A549 (cell line): Measurements from ENCODE around the gene MYB. TPM values are rescaled to one million over a fixed set of nuclear protein-coding genes. Genes with fewer than 3 reads are reported as not detected.

Experiments used
- ATAC-seq, 2 experiments: fragments of 200-7000 bp in 1 of 2; fragments of >200 bp in 1 of 2; cut with Nextera tagmentation in 1 of 2; cut with Tn5 transposase in 1 of 2; 3 replicates each; pipeline versions ENCODE4 v1.8.0 to v1.9.1; 2018 to 2020; ENCODE audit warnings: mild to moderate bottlenecking in 1 of 2, moderate library complexity in 1 of 2
- CTCF ChIA-PET: fragments of 300-600 bp; sonication (Branson Sonifier 250); formaldehyde crosslinking; extraction: SDS; loops from one replicate; lab custom pipeline; 2021; ENCODE audit warnings: antibody characterized with exemption, inconsistent platforms; lab: Yijun Ruan, JAX
- POLR2A ChIA-PET: fragments of 350-600 bp; formaldehyde crosslinking; extraction: SDS; loops from one replicate; lab custom pipeline; 2021; ENCODE audit warnings: antibody characterized with exemption, inconsistent platforms; lab: Yijun Ruan, JAX
- DNase-seq, 2 experiments: peaks; one replicate each; pipeline versions ENCODE4 v3.0.0 to v3.0.0-alpha.2; 2011 to 2016; ENCODE audit warnings: low read depth in 1 of 2, low spot score in 1 of 2
- FAIRE-seq: peaks from 2 replicates; lab custom pipeline; 2011; peaks lifted over from hg19 to GRCh38; lab: Jason Lieb, UNC
- H3K27ac ChIP-seq, 2 experiments: fragments of >200 bp; sonication (Bioruptor Twin); formaldehyde crosslinking; 3 replicates each; pipeline ENCODE4 v1.5.1; 2016 to 2017
- H3K4me1 ChIP-seq: fragments of >200 bp; sonication (Bioruptor Twin); formaldehyde crosslinking; 3 replicates; pipeline ENCODE4 v1.6.1; 2016
- H3K4me2 ChIP-seq: fragments of >200 bp; sonication (Bioruptor Twin); formaldehyde crosslinking; 3 replicates; pipeline ENCODE4 v1.6.1; 2016
- H3K4me3 ChIP-seq: fragments of >200 bp; sonication (Bioruptor Twin); formaldehyde crosslinking; 3 replicates; pipeline ENCODE4 v1.5.1; 2016
- H3K9me3 ChIP-seq: fragments of >200 bp; sonication (Bioruptor Twin); formaldehyde crosslinking; 3 replicates; pipeline ENCODE4 v1.6.1; 2016
- GATA3 ChIP-seq: IDR thresholded peaks from 2 replicates; pipeline ENCODE4 v1.6.1; 2012; ENCODE audit warnings: borderline replicate concordance
- HDAC2 ChIP-seq: fragments of 200-600 bp; sonication (generic); IDR thresholded peaks from 2 replicates; pipeline ENCODE4 v1.6.1; 2016
- KDM1A ChIP-seq: fragments of 200-600 bp; sonication (generic); IDR thresholded peaks from 2 replicates; pipeline ENCODE4 v1.6.1; 2016; ENCODE audit warnings: low read depth, mild to moderate bottlenecking
- NFE2L2 ChIP-seq: fragments of 150-350 bp; conservative IDR thresholded peaks from 2 replicates; pipeline ENCODE4 v1.6.1; 2014; ENCODE audit warnings: low read length
- RAD21 ChIP-seq, 2 experiments: fragments of >200 bp in 1 of 2; sonication (Bioruptor Twin) in 1 of 2; formaldehyde crosslinking in 1 of 2; IDR thresholded peaks in 1 of 2; conservative IDR thresholded peaks in 1 of 2; 2 replicates in 1 of 2; 3 replicates in 1 of 2; pipeline ENCODE4 v1.6.1; 2012 to 2018; ENCODE audit warnings: inconsistent platforms in 1 of 2
- RARB ChIP-seq: fragments of 250-450 bp; sonication (Bioruptor Pico); IDR thresholded peaks from 2 replicates; pipeline ENCODE4 v1.8.0; 2021; ENCODE audit warnings: mild to moderate bottlenecking, moderate library complexity
- RFX5 ChIP-seq: fragments of 450-650 bp; IDR thresholded peaks from 2 replicates; pipeline ENCODE4 v1.7.1; 2014; ENCODE audit warnings: antibody characterized with exemption, mild to moderate bottlenecking, moderate library complexity
- SMC3 ChIP-seq: fragments of >200 bp; sonication (Bioruptor Twin); formaldehyde crosslinking; IDR thresholded peaks from 3 replicates; pipeline ENCODE4 v1.6.1; 2018; ENCODE audit warnings: inconsistent platforms
- TFCP2L1 ChIP-seq: fragments of 250-450 bp; sonication (Bioruptor Pico); IDR thresholded peaks from 2 replicates; pipeline ENCODE4 v1.5.0; 2021; ENCODE audit warnings: mild to moderate bottlenecking
- USF2 ChIP-seq: fragments of 450-650 bp; IDR thresholded peaks from 2 replicates; pipeline ENCODE4 v1.6.1; 2014; ENCODE audit warnings: antibody characterized with exemption
- ZNF302 ChIP-seq: fragments of 250-450 bp; sonication (Bioruptor Pico); IDR thresholded peaks from 2 replicates; pipeline ENCODE4 v1.9.0; 2021; ENCODE audit warnings: inconsistent platforms, mild to moderate bottlenecking, moderate library complexity
- WGBS: methylation state at CpG from one replicate; pipeline ENCODE4 v1.1.6; 2017; ENCODE audit errors: missing lambda C conversion rate; 5-methylcytosine and 5-hydroxymethylcytosine counted together
- polyA plus RNA-seq, 4 experiments: library from polyadenylated mRNA; depleted of rRNA in 3 of 4; stranded (reverse); fragments of >200 nt; fragmentation: RNase III in 1 of 4; extraction: RNeasy Plus Mini Kit Qiagen cat#74134 plus additional on column Dnase treatment in 1 of 4; gene quantifications; 2 replicates in 3 of 4; 3 replicates in 1 of 4; pipeline ENCODE4 v1.2.3, GENCODE V29; 2011 to 2017
- TF ChIP-seq, protein P1 (sequence below): fragments of >200 bp; sonication (Bioruptor Twin); formaldehyde crosslinking; IDR thresholded peaks from 3 replicates; pipeline ENCODE4 v1.5.1; 2016
- TF ChIP-seq, protein P2 (sequence below): IDR thresholded peaks from 2 replicates; pipeline ENCODE4 v1.6.1; 2012; ENCODE audit warnings: low read depth, borderline replicate concordance

MYB gene
- polyA plus RNA-seq, 2 of the 4 experiments (the other 2 are of a cell fraction): 0.22 to 0.27 TPM

- ATAC-seq (peak in 1 of 2 experiments; percentile 31; a peak in 3 of 6 replicates), DNase-seq (no peak), FAIRE-seq (no peak)
- ChIA-PET CTCF (interaction anchor here (1.0 to 1.7 kb wide), 4 partner anchors 14 to 241 kb away, joined by 3 to 5 read pairs (median 4); no protein-coding TSS in a partner anchor), POLR2A (interaction anchor here (0.6 kb wide), 1 partner anchor 27 kb away, joined by 3 read pairs; no protein-coding TSS in a partner anchor)
- TF ChIP-seq HDAC2 (no peak), KDM1A (no peak), RARB (CRISPR knock-in tag) (no peak), SMC3 (no peak), USF2 (no peak)
- Histone ChIP-seq H3K4me2 (peak overlapping the region; percentile 100), H3K4me1 (no peaks in the 10 kb centered on the region), H3K9me3 (no peaks in the 10 kb centered on the region), H3K4me3 (peak overlapping the region; percentile 94), H3K27ac (peak overlapping the region in 1 of 2 experiments; percentile 60; a peak in 2 of 6 replicates)
- WGBS: 21% methylated on average over 16 of the region's 32 CpGs
Measured at GRCh38 chr6:135183002-135183531, 2.0 kb downstream of the MYB start.

DNA sequence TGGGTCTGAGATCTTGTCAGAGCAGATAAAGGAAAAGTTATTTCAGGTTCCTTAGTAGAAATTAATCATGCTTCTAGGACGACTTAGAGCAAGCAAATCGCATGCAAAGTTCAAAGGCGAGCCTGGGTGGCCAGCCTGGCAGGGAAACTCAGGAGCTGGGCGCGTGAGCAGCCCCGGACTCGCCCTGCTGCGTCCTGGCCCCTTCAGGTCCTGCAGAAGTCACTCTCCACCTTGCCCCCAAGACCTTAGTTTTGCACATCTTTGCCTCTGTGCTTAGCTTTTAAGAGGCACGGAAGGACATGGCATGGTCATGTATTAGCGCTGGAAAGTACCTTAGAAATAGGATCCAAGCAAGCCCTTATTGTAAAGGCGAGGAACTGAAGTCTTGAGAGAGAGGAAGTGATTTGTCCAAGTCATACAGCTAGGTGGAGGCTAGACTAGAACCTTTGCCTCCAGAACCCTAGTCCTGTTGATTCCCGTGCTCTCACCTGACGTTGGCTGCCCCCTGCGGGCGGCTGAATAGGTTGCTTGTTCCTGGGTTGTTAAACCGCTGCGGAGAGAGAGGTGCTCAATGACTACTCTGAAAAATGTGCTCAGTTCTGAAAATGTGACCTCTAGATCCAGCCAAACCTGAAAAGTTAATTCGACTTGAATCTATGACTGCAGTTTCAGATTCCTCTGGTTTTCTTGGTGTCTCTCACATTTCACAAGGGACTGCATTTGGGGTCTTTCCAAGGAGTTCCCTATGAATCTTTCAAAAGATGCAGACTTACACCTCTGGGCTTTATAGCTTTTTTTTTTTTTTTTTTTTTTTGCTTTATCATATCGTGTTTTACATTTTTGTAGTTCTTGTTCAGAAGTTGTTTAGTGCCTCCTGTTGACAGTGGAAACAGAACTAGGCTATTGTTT lies 2.7 kb downstream of the MYB start:
- CTCF ChIA-PET: interaction anchor here (0.5 to 1.7 kb wide), 7 partner anchors 14 to 240 kb away, joined by 3 to 5 read pairs (median 3); no protein-coding TSS in a partner anchor
- no peaks in the 10 kb centered on the region for H3K4me1 ChIP-seq
- DNase-seq (peak; percentile 37 to 64), FAIRE-seq (no peak), ATAC-seq (peak; percentile 41 to 69; a peak in 4 of 6 replicates)
- peak overlapping the region; percentile 100 for H3K4me2 ChIP-seq
- no peaks in the 10 kb centered on the region for H3K9me3 ChIP-seq
- TF ChIP-seq, protein P1, sequence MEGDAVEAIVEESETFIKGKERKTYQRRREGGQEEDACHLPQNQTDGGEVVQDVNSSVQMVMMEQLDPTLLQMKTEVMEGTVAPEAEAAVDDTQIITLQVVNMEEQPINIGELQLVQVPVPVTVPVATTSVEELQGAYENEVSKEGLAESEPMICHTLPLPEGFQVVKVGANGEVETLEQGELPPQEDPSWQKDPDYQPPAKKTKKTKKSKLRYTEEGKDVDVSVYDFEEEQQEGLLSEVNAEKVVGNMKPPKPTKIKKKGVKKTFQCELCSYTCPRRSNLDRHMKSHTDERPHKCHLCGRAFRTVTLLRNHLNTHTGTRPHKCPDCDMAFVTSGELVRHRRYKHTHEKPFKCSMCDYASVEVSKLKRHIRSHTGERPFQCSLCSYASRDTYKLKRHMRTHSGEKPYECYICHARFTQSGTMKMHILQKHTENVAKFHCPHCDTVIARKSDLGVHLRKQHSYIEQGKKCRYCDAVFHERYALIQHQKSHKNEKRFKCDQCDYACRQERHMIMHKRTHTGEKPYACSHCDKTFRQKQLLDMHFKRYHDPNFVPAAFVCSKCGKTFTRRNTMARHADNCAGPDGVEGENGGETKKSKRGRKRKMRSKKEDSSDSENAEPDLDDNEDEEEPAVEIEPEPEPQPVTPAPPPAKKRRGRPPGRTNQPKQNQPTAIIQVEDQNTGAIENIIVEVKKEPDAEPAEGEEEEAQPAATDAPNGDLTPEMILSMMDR: peak; percentile 44
- TF ChIP-seq TFCP2L1 (CRISPR knock-in tag): no peak
- TF ChIP-seq, protein P2, sequence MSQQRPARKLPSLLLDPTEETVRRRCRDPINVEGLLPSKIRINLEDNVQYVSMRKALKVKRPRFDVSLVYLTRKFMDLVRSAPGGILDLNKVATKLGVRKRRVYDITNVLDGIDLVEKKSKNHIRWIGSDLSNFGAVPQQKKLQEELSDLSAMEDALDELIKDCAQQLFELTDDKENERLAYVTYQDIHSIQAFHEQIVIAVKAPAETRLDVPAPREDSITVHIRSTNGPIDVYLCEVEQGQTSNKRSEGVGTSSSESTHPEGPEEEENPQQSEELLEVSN: no peak
- peak; percentile 41; the same call in 2 of the 3 replicates for TF ChIP-seq SMC3
- peak; percentile 43 to 55; a peak in 4 of 5 replicates for TF ChIP-seq RAD21 (conservative IDR thresholded peaks at IDR 0.05 in 1 of 2, IDR thresholded peaks at IDR 0.05 in 1 of 2)
- POLR2A ChIA-PET: interaction anchor here (0.6 kb wide), 2 partner anchors 68 to 211 kb away, joined by 3 to 4 read pairs; no protein-coding TSS in a partner anchor
- no peak overlapping the region for H3K27ac ChIP-seq
- WGBS: 35% methylated on average over 16 of the region's 19 CpGs
- peak overlapping the region; percentile 94; the same call in 1 of the 3 replicates for H3K4me3 ChIP-seq

- TF ChIP-seq GATA3 (no peak), ZNF302 (no peak), NFE2L2 (no peak), HDAC2 (no peak), RFX5 (no peak)
- TF ChIP-seq, protein P2: no peak
- FAIRE-seq (no peak), DNase-seq (no peak), ATAC-seq (no peak)
- CTCF ChIA-PET: no interaction called here
- Histone ChIP-seq H3K4me3 (no peak overlapping the region), H3K9me3 (no peaks in the 10 kb centered on the region), H3K27ac (no peak overlapping the region), H3K4me1 (no peaks in the 10 kb centered on the region), H3K4me2 (no peak overlapping the region)
- WGBS: 49% methylated on average over 3 of the region's 3 CpGs
- POLR2A ChIA-PET: no interaction called here
Measured at GRCh38 chr6:135185483-135185882, 4.4 kb downstream of the MYB start.
